AG08395 (cell line): ENCODE measurements around the gene C2orf68.
A peak's percentile ranks its signal among the peaks of the same experiment; 100 is the strongest.
"Not testable (repeated sequence)": the region's sequence is repeated elsewhere in the genome, so short reads cannot be mapped to it uniquely, and the experiment has no call there.

Source experiments
- DNase-seq: peaks from one replicate; pipeline ENCODE4 v3.0.0; 2012; ENCODE audit warnings: mixed read lengths, low spot score

The C2orf68 gene

GRCh38 chr2:85579266-85579935, 32.5 kb downstream of the C2orf68 start:
- no peak for DNase-seq

GRCh38 chr2:85578243-85579180, 33.4 kb downstream of the C2orf68 start:
- no peak for DNase-seq

DNA sequence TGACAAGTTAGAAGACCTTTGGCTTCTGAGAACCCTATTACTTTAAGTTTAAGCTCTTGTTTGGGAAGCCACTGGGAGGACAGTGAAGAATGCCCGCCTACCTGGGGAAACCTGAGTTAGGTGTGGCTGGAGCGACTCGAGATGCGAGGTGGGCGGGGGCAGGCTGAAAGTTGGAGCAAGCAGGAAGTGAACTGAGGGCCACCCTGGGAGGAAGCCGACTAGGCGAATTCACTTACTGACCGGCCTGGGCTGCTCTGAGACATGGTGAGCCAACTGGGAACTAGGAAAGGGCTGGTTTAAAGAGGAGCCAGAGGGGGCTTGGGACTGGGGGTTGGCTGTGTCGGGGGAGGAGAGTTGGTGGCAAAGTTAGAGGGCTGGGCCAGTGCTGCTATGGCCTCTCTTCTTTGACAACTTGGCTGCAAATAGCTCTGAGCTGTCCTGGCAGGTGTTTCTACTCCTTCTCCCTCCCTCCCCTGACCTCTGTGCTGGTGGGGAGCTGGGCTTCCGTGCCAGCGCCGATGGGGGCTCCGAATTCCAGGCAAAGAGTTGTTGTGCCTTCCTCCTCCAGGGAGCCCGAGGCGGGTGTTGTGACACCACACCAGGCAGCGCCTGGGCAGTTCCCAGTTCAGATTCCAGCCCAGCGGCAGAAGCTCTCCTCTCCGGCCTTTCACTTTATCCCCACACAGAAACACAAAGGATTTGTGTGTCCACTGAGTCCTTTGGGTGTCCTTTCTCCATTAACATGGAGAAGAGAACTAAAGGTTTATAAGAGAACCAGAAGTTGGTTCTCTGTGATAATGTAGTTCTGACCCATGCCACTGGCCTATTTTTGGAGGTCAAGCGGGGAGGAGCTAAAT, 34.3 kb downstream of the C2orf68 start, which contains the start of gene VAMP8:
Gene VAMP8 (plus strand): TSS at position 201 of the 857 bp plus-strand sequence. CDS start 61 bp downstream, at position 262.
- DNase-seq: no peak

DNA sequence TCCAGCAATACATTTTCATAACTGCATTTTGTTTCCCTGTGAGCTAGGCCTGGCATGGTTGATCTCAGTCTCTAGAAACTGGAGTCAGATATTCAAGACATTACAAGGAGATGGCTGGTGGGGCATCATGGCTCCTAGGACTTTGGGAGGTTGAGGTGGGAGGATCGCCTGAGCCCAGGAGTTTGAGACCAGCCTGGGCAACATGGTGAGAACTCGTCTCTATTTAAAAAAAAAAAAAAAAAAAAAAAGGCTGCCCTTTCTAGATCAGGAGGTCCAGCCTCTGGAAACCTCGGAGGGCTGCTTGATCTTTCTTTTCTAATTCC, 34.8 kb downstream of the C2orf68 start:
- DNase-seq: no peak

DNA sequence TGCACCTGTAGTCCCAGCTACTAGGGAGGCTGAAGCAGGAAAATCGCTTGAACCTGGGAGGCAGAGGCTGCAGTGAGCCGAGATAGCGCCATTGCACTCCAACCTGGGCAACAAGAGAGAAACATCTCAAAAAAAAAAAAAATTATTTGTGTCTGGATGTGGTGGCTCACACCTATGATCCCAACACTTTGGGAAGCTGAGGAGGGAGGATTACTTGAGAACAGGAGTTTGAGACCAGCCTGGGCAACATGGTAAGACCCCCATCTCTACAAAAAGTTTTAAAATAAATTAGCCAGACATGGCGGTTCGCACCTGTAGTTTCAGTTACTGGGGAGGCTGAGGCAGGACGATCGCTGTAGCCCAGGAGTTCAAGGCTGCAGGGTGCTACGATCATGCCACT, 36.1 kb downstream of the C2orf68 start:
- no peak for DNase-seq

- DNase-seq: no peak
Measured at GRCh38 chr2:85566265-85566664, 45.6 kb downstream of the C2orf68 start.

- DNase-seq: no peak
Measured at GRCh38 chr2:85564144-85564563, 47.7 kb downstream of the C2orf68 start.

GRCh38 chr2:85561280-85562212, 50.3 kb downstream of the C2orf68 start, which contains the start of gene GGCX:
TSS of gene GGCX (minus strand) at chr2:85561493. CDS start at chr2:85561428, 65 bp downstream.
- DNase-seq: peak; percentile 94

DNA sequence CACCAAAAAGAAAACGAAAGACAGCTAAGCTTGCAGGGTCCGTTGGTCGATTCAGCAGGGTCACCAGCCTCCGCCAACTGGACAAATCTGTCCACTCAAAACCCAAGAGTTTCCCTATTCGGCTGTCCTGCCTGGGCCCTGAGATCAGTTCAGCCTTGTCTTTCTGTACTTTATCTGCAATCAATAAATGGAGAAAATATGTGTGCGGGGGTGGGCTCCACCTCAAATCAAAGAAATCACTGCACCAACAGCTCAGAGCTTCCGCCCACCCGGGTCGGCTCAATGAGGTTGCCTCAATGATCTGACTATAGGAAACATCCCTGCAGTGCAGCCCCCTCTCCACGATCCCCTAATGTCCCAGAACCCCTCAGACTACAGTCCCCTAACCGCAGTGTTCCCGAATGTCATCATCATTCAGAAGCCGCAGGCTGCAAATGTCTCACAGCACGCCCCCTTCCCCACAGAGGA, 51.0 kb downstream of the C2orf68 start:
- DNase-seq: no peak

DNA sequence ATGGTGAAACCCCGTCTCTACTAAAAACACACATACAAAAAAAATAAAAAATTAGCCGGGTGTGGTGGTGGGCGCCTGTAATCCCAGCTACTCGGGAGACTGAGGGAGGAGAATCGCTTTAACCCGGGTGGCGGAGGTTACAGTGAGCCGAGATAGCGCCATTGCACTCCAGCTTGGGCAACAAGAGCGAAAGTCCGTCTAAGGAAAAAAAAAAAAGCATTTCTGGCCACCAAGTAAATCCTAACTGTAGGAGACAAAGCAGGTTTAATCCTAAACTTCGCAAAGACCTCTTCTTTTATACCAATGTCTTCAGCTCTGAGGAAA, 51.5 kb downstream of the C2orf68 start:
- not testable (repeated sequence) for DNase-seq

DNA sequence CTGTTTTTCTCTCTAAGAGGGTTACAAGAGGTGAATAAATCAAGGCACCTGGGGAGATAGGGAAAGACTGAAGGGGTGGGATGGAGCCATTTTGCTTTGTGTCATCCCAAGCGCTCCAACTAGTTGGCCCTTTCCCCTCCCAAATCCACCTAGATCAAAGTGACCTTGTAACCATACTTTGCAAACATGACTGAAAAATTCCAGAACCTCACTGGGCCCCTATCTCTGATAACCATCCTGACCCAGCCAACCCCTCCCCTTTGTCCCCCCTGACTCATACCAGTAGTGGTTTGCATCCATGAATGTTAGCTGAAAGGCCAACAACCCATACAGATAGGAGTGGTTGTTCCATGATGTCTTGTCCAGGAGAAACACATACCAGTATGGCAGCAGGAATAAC, 53.7 kb downstream of the C2orf68 start:
- DNase-seq: no peak

- no peak for DNase-seq
Measured at GRCh38 chr2:85557130-85557529, 54.7 kb downstream of the C2orf68 start.
